Thyroid gland (tissue), 4 donors: ENCODE measurements around the gene FADS1.

Experiments used
- POLR2A ChIP-seq, 2 donors: fragments of 450-650 bp; IDR thresholded peaks; one replicate each; pipeline ENCODE4 v1.6.1; 2017; ENCODE audit warnings: antibody characterized with exemption in 2 of 2, mild to moderate bottlenecking in 2 of 2, moderate library complexity in 1 of 2
- TF ChIP-seq, protein P1 (sequence below), 6 experiments: fragments of 200-600 bp in 3 of 6; fragments of 450-650 bp in 3 of 6; sonication (generic) in 3 of 6; IDR thresholded peaks; one replicate each; pipeline ENCODE4 v1.5.1; 2016 to 2019; ENCODE audit warnings: antibody characterized with exemption in 6 of 6, mild to moderate bottlenecking in 2 of 6, inconsistent platforms in 1 of 6, moderate library complexity in 1 of 6

DNA sequence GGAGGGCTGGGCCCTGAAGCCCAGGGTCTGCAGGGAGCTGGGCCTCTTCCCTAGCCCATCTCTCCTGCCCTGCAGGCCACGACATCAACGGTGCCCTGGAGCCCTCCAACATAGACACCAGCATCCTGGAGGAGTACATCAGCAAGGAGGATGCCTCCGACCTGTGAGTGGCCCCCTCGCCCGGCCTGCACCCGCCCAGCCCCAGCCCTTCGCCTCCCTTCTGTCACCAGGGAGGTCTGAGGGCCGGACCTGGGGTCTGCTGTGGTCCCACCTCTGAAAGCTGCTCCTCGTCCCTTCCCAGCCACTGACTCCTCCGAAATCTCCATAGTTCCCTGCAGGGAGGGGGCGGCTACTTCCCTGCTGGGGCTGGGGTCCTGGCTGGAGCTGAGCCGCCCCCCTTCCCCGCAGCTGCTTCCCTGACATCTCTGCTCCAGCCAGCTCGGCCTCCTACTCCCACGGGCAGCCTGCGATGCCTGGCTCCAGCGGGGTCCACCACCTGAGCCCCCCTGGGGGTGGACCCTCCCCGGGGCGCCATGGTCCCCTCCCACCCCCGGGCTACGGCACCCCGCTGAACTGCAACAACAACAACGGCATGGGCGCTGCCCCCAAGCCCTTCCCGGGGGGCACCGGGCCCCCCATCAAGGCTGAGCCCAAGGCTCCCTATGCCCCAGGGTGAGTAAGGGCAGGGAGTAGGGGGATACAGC lies 51.1 kb downstream of the FADS1 start:
- TF ChIP-seq, protein P1, sequence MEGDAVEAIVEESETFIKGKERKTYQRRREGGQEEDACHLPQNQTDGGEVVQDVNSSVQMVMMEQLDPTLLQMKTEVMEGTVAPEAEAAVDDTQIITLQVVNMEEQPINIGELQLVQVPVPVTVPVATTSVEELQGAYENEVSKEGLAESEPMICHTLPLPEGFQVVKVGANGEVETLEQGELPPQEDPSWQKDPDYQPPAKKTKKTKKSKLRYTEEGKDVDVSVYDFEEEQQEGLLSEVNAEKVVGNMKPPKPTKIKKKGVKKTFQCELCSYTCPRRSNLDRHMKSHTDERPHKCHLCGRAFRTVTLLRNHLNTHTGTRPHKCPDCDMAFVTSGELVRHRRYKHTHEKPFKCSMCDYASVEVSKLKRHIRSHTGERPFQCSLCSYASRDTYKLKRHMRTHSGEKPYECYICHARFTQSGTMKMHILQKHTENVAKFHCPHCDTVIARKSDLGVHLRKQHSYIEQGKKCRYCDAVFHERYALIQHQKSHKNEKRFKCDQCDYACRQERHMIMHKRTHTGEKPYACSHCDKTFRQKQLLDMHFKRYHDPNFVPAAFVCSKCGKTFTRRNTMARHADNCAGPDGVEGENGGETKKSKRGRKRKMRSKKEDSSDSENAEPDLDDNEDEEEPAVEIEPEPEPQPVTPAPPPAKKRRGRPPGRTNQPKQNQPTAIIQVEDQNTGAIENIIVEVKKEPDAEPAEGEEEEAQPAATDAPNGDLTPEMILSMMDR (IDR thresholded peaks at IDR 0.05) = no peak
- TF ChIP-seq POLR2A (IDR thresholded peaks at IDR 0.05) = no peak
